ENCODE measurements around the gene YBX1. TPM values are rescaled to one million over a fixed set of nuclear protein-coding genes. Genes with fewer than 3 reads are reported as not detected.

Gene YBX1
- total RNA-seq, 1 donor from 2014 or later, result 1,242 TPM

DNA sequence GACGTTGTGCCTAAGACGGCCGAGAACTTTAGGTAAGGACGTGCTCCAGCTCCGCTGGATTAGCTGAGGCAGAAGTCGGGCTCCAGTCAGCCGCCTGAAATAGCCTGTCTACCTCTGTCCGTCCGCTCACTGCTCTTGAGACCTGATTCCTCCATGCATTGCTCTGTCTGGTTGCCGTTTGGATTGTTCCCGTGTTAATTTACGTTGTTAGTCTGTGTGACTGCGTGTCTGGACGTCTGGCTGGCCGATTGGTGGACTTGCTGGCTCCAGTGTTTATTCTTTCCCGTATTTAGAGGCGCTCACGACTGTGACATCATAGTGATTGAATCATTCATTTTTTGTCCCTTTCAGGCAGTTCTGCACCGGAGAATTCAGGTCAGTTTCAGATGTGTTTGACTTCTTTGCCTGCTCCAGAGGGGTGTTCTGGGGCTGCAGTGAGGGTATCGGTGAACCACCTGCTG lies 23.3 kb upstream of the YBX1 start:
- Mint-ChIP-seq H3K36me3 (ENCODE audit: low read depth) (no peaks in the 10 kb centered on the region), H3K27ac (ENCODE audit: unreplicated experiment) (peak overlapping the region; percentile 87), H3K27me3 (ENCODE audit: low read depth) (peaks cover under 1% of the 10 kb centered on the region), H3K9me3 (no peaks in the 10 kb centered on the region), H3K4me3 (peak overlapping the region; percentile 100), H3K4me1 (peaks cover 34% of the 10 kb centered on the region)
- peak; percentile 7 for DNase-seq (ENCODE audit: low read depth, low spot score)
- TF ChIP-seq, protein P1, sequence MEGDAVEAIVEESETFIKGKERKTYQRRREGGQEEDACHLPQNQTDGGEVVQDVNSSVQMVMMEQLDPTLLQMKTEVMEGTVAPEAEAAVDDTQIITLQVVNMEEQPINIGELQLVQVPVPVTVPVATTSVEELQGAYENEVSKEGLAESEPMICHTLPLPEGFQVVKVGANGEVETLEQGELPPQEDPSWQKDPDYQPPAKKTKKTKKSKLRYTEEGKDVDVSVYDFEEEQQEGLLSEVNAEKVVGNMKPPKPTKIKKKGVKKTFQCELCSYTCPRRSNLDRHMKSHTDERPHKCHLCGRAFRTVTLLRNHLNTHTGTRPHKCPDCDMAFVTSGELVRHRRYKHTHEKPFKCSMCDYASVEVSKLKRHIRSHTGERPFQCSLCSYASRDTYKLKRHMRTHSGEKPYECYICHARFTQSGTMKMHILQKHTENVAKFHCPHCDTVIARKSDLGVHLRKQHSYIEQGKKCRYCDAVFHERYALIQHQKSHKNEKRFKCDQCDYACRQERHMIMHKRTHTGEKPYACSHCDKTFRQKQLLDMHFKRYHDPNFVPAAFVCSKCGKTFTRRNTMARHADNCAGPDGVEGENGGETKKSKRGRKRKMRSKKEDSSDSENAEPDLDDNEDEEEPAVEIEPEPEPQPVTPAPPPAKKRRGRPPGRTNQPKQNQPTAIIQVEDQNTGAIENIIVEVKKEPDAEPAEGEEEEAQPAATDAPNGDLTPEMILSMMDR (conservative IDR thresholded peaks at IDR 0.05), result no peak

DNA sequence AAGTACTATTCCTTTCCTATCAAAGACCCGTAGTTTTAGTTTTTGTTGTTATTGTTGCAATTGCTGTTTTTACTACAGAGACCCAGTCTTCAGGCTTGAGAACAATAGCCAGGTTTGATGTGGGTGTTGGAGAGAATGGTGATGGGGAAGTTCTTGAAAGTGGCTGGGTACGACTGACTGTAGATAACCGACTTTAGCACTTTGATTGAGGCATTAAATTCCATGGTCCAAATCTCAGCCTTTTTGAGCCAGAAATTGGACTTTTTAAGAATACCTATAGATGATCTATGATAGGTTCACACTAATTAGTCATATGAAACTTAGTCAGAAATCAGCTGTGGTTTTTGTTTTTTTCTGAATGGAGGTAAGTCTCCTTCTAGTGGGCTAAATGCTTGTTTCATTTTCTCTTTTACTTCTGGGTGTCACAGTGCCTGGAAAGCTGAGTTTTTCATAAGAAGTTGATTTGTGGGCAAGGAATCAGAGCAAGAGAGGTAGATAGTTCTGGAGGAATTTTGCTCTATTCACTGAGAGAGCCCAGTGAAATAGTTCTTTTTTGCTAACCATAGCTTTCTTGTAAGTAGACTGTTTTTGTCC lies 21.2 kb upstream of the YBX1 start:
- peaks cover 34% of the 10 kb centered on the region for H3K4me1 Mint-ChIP-seq
- no peaks in the 10 kb centered on the region for H3K36me3 Mint-ChIP-seq (ENCODE audit: low read depth)
- no peak for DNase-seq (ENCODE audit: low read depth, low spot score)
- H3K9me3 Mint-ChIP-seq, result no peaks in the 10 kb centered on the region
- peak overlapping the region; percentile 100 for H3K4me3 Mint-ChIP-seq
- TF ChIP-seq, protein P1 (conservative IDR thresholded peaks at IDR 0.05), result no peak
- H3K27ac Mint-ChIP-seq (ENCODE audit: unreplicated experiment), result no peak overlapping the region
- H3K27me3 Mint-ChIP-seq (ENCODE audit: low read depth), result no peaks in the 10 kb centered on the region

DNA sequence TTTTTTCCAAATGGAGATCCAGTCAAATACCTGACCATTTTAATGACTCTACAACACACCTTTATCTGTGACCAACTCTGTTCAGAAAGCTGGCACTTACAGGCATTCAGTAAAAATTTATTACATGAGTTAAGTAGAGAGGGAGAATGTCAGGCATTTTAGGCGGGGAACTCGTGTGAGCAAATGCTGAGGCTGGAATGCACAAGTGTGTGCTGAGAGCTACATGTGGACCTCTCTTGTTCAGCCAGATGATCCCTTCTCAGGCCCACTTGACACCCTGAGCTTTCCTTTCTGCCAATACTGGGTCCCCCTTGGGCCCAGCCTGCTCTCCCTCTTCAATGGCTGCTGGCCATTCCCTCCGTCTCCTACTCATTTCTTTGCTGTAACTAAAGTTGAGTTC lies 12.3 kb upstream of the YBX1 start:
- no peaks in the 10 kb centered on the region for H3K4me1 Mint-ChIP-seq
- TF ChIP-seq, protein P1 (conservative IDR thresholded peaks at IDR 0.05), result no peak
- H3K9me3 Mint-ChIP-seq, result no peaks in the 10 kb centered on the region
- DNase-seq (ENCODE audit: low read depth, low spot score), result no peak
- H3K4me3 Mint-ChIP-seq, result no peak overlapping the region
- H3K36me3 Mint-ChIP-seq (ENCODE audit: low read depth), result peaks cover 10% of the 10 kb centered on the region
- H3K27me3 Mint-ChIP-seq (ENCODE audit: low read depth), result no peaks in the 10 kb centered on the region
- no peak overlapping the region for H3K27ac Mint-ChIP-seq (ENCODE audit: unreplicated experiment)

DNA sequence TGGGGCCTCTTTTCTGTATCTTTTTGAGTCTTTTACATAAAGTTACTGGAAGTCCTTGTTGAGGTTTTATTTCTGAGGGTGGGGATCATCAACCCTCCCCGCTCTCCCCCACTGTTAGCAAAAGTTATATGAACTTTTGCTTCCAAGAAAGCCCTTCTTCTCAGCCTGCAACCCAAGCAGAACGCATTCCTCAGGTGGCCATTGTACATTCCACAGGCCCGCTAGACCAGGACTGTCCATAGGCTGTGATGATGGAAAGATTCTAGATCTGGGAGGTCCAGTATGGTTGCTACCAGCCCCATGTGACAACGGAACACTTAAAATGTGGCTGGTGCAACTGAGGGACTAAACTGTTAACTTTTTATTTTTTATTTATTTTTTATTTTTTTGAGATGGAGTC lies 11.8 kb upstream of the YBX1 start:
- TF ChIP-seq, protein P1 (conservative IDR thresholded peaks at IDR 0.05), result no peak
- Mint-ChIP-seq H3K4me3 (no peak overlapping the region), H3K4me1 (no peaks in the 10 kb centered on the region), H3K9me3 (no peaks in the 10 kb centered on the region), H3K27ac (ENCODE audit: unreplicated experiment) (no peak overlapping the region), H3K27me3 (ENCODE audit: low read depth) (no peaks in the 10 kb centered on the region), H3K36me3 (ENCODE audit: low read depth) (peaks cover 10% of the 10 kb centered on the region)
- DNase-seq (ENCODE audit: low read depth, low spot score), result no peak

DNA sequence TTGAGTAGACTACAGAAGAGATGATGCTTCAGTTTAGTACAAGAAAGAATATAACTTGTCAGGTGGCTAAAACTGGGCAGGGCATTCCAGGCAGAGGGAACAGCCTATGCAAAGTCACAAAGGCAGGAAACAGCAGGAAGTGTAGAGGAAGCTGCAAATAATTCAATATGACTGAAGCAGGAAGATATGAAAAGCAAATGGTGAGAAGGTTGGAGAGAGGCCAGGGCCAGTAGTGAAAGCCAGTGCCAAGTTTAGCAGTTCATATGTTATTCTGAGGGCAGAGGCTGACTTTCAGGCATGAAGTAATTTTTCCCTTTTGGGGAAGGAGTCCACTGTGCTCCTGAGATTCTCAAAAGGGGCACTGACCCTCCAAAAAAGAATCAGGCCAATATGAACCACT lies 8.0 kb upstream of the YBX1 start:
- Mint-ChIP-seq H3K4me3 (no peak overlapping the region), H3K27me3 (ENCODE audit: low read depth) (no peaks in the 10 kb centered on the region), H3K4me1 (no peaks in the 10 kb centered on the region), H3K27ac (ENCODE audit: unreplicated experiment) (no peak overlapping the region), H3K9me3 (no peaks in the 10 kb centered on the region), H3K36me3 (ENCODE audit: low read depth) (peaks cover 10% of the 10 kb centered on the region)
- no peak for DNase-seq (ENCODE audit: low read depth, low spot score)
- TF ChIP-seq, protein P1 (conservative IDR thresholded peaks at IDR 0.05), result no peak
